K562 (cell line): Measurements from ENCODE around the gene PTPRO. TPM values are rescaled to one million over a fixed set of nuclear protein-coding genes. Genes with fewer than 3 reads are reported as not detected.

Source experiments
- ATAC-seq: fragments of 200-7000 bp; cut with Tn5 transposase; 3 replicates; pipeline ENCODE4 v1.9.1; 2020; ENCODE audit warnings: moderate library complexity
- BruUV-seq: library from RNA; stranded (reverse); fragments of 400-500 nt; replicated peaks from 2 replicates; lab custom pipeline; 2021; lab: Mats Ljungman, UMichigan
- CTCF ChIA-PET: fragments of 300-600 bp; formaldehyde crosslinking; extraction: SDS; loops from one replicate; lab custom pipeline; 2021; ENCODE audit warnings: low intra/inter-chr PET ratio; lab: Yijun Ruan, JAX
- POLR2A ChIA-PET: fragments of 300-600, 350-650 bp; sonication (Branson Sonifier 250); formaldehyde crosslinking; extraction: SDS; loops from one replicate; lab custom pipeline; 2021; ENCODE audit warnings: antibody characterized with exemption, inconsistent platforms; lab: Yijun Ruan, JAX
- DNase-seq, 4 experiments: peaks; one replicate each; pipeline versions ENCODE4 v3.0.0 to v3.0.0-alpha.2; 2011 to 2018; ENCODE audit warnings: low spot score in 3 of 4, mixed read lengths in 3 of 4; ENCODE audit errors: extremely low read depth in 1 of 4
- FAIRE-seq: peaks from 2 replicates; lab custom pipeline; 2011; peaks lifted over from hg19 to GRCh38; lab: Jason Lieb, UNC
- H2AFZ ChIP-seq: 2 replicates; pipeline ENCODE4 v1.6.0; 2011; ENCODE audit warnings: low read depth, low read length, control low read depth, inconsistent platforms
- H3K27ac ChIP-seq: fragments of 200-600 bp; 3 replicates; pipeline ENCODE4 v1.8.0; 2011; ENCODE audit warnings: low read depth, mild to moderate bottlenecking, control low read depth, inconsistent platforms, low read length, moderate library complexity, mixed read lengths; ENCODE audit errors: extremely low read depth
- H3K27me3 ChIP-seq, 2 experiments: fragments of 300-600 bp in 1 of 2; 2 replicates in 1 of 2; 3 replicates in 1 of 2; pipeline versions ENCODE4 v1.6.0 to v1.8.0; 2011; ENCODE audit warnings: inconsistent platforms in 2 of 2, low read length in 2 of 2, mild to moderate bottlenecking in 1 of 2, mixed read lengths in 1 of 2, moderate library complexity in 1 of 2; ENCODE audit not compliant: control insufficient read depth in 2 of 2, insufficient read depth in 2 of 2
- H3K36me3 ChIP-seq: fragments of 300-600 bp; 3 replicates; pipeline ENCODE4 v1.8.0; 2011; ENCODE audit warnings: mild to moderate bottlenecking, low read length, inconsistent platforms; ENCODE audit not compliant: control insufficient read depth, insufficient read depth
- H3K4me1 ChIP-seq, 2 experiments: fragments of 200-600 bp in 1 of 2; replicated peaks in 1 of 2; 2 replicates in 1 of 2; 3 replicates in 1 of 2; pipeline versions ENCODE4 v1.5.1 to v1.8.0; 2011; ENCODE audit warnings: inconsistent platforms in 2 of 2, low read length in 2 of 2, mild to moderate bottlenecking in 1 of 2, mixed read lengths in 1 of 2, moderate library complexity in 1 of 2; ENCODE audit not compliant: control insufficient read depth in 2 of 2, insufficient read depth in 2 of 2
- H3K4me2 ChIP-seq: 2 replicates; pipeline ENCODE4 v1.6.1; 2011; ENCODE audit warnings: low read length, control low read depth, inconsistent platforms, mixed read lengths; ENCODE audit not compliant: insufficient read depth
- H3K4me3 ChIP-seq: fragments of 200-600 bp; sonication (generic), shearing (Covaris generic); 2 replicates; pipeline ENCODE4 v1.5.1; 2016; ENCODE audit warnings: control low read depth, inconsistent platforms
- H3K79me2 ChIP-seq: fragments of 200-600 bp; 3 replicates; pipeline ENCODE4 v1.8.0; 2011; ENCODE audit warnings: low read length, inconsistent platforms; ENCODE audit not compliant: control insufficient read depth, insufficient read depth
- H3K9ac ChIP-seq, 2 experiments: 2 replicates each; pipeline versions ENCODE4 v1.6.0 to v1.6.1; 2011; ENCODE audit warnings: low read depth in 2 of 2, low read length in 2 of 2, control low read depth in 1 of 2, inconsistent platforms in 1 of 2, mild to moderate bottlenecking in 1 of 2, mixed read lengths in 1 of 2; ENCODE audit not compliant: insufficient read depth in 1 of 2
- H3K9me1 ChIP-seq: one replicate; pipeline ENCODE4 v1.6.0; 2011; ENCODE audit warnings: inconsistent platforms, mild to moderate bottlenecking, low read length, moderate library complexity; ENCODE audit not compliant: control insufficient read depth, insufficient read depth
- H3K9me3 ChIP-seq: replicated peaks from 2 replicates; pipeline ENCODE4 v1.5.1; 2011; ENCODE audit warnings: low read depth, low read length, inconsistent platforms; ENCODE audit not compliant: control insufficient read depth, insufficient read depth
- H4K20me1 ChIP-seq: replicated peaks from 2 replicates; pipeline ENCODE4 v1.6.1; 2011; ENCODE audit warnings: low read length, inconsistent platforms, mixed read lengths; ENCODE audit not compliant: control insufficient read depth, insufficient read depth
- CHD2 ChIP-seq: IDR thresholded peaks from 2 replicates; pipeline ENCODE4 v1.6.1; 2011; ENCODE audit warnings: low read depth, low read length
- CHD4 ChIP-seq: fragments of 200-600 bp; sonication (generic); IDR thresholded peaks from 3 replicates; pipeline ENCODE4 v1.6.1; 2012; ENCODE audit warnings: low read depth, mild to moderate bottlenecking, mixed read lengths, low read length, inconsistent platforms; ENCODE audit not compliant: insufficient read depth, insufficient replicate concordance, poor library complexity, severe bottlenecking
- ELF1 ChIP-seq: fragments of 200-800 bp; sonication (Bioruptor generic); IDR thresholded peaks from 2 replicates; pipeline ENCODE4 v1.6.1; 2016; ENCODE audit warnings: missing genetic modification characterization, missing compliant biosample characterization
- EP400 ChIP-seq: fragments of 450-650 bp; IDR thresholded peaks from 2 replicates; pipeline ENCODE4 v1.6.1; 2017; ENCODE audit warnings: antibody characterized with exemption, mild to moderate bottlenecking, moderate library complexity
- FOSL1 ChIP-seq: fragments of 200-800 bp; sonication (Bioruptor generic); conservative IDR thresholded peaks from 2 replicates; pipeline ENCODE4 v1.6.1; 2016; ENCODE audit warnings: missing genetic modification characterization, missing compliant biosample characterization
- FOXK2 ChIP-seq, 2 experiments: fragments of 450-650 bp; IDR thresholded peaks in 1 of 2; conservative IDR thresholded peaks in 1 of 2; 2 replicates each; pipeline ENCODE4 v1.6.1; 2016; ENCODE audit warnings: low read depth in 2 of 2, mild to moderate bottlenecking in 1 of 2
- NBN ChIP-seq: fragments of 450-650 bp; IDR thresholded peaks from 2 replicates; pipeline ENCODE4 v1.6.1; 2016; ENCODE audit warnings: low read depth, mild to moderate bottlenecking
- PHF8 ChIP-seq: fragments of 200-600 bp; sonication (generic); IDR thresholded peaks from 2 replicates; pipeline ENCODE4 v1.6.1; 2012; ENCODE audit warnings: mixed run types, mild to moderate bottlenecking, inconsistent platforms, low read length, moderate library complexity, borderline replicate concordance
- POLR3A ChIP-seq: IDR thresholded peaks from 2 replicates; pipeline ENCODE4 v1.6.1; 2011; ENCODE audit warnings: borderline replicate concordance, mild to moderate bottlenecking, moderate library complexity; ENCODE audit not compliant: insufficient read length, insufficient read depth; ENCODE audit errors: extremely low read depth
- RFX1 ChIP-seq: fragments of 450-650 bp; IDR thresholded peaks from 2 replicates; pipeline ENCODE4 v1.6.1; 2016; ENCODE audit warnings: mild to moderate bottlenecking, moderate library complexity
- STAT5A ChIP-seq: IDR thresholded peaks from 2 replicates; pipeline ENCODE4 v1.6.1; 2012; ENCODE audit warnings: low read length, inconsistent platforms, borderline replicate concordance
- TEAD2 ChIP-seq: fragments of 450-650 bp; IDR thresholded peaks from 2 replicates; pipeline ENCODE4 v1.6.1; 2016; ENCODE audit warnings: missing genetic modification characterization, control low read depth, missing compliant biosample characterization
- XRCC4 ChIP-seq: IDR thresholded peaks from one replicate; pipeline ENCODE4 v1.6.1; 2011; ENCODE audit not compliant: insufficient read depth, insufficient read length; ENCODE audit errors: extremely low read depth
- ZBTB1 ChIP-seq: sonication (generic); formaldehyde crosslinking; IDR thresholded peaks from 2 replicates; pipeline ENCODE4 v1.8.1; 2023; ENCODE audit warnings: missing genetic modification reagents, low read depth, mild to moderate bottlenecking, borderline replicate concordance
- ZFP91 ChIP-seq: sonication (generic); formaldehyde crosslinking; IDR thresholded peaks from 2 replicates; pipeline ENCODE4 v1.8.0; 2022; ENCODE audit warnings: mild to moderate bottlenecking, missing genetic modification reagents
- ZKSCAN3 ChIP-seq: fragments of 250-450 bp; sonication (Bioruptor Pico); IDR thresholded peaks from 2 replicates; pipeline ENCODE4 v1.4.0; 2020
- ZNF121 ChIP-seq: sonication (generic); formaldehyde crosslinking; conservative IDR thresholded peaks from 2 replicates; pipeline ENCODE4 v1.8.0; 2022; ENCODE audit warnings: missing genetic modification reagents
- ZNF165 ChIP-seq: fragments of 250-450 bp; sonication (Bioruptor Pico); IDR thresholded peaks from 2 replicates; pipeline ENCODE4 v1.4.0; 2020; ENCODE audit warnings: borderline replicate concordance
- ZNF57 ChIP-seq: fragments of 450-650 bp; formaldehyde crosslinking; IDR thresholded peaks from 2 replicates; pipeline ENCODE4 v1.4.0; 2020; ENCODE audit warnings: mild to moderate bottlenecking, moderate library complexity
- ZNF766 ChIP-seq: fragments of 200-800 bp; sonication (Bioruptor generic); conservative IDR thresholded peaks from 2 replicates; pipeline ENCODE4 v1.6.1; 2016; ENCODE audit warnings: missing genetic modification characterization, missing compliant biosample characterization
- WGBS: fragments of 100-300 bp; shearing (Covaris generic); methylation state at CpG from one replicate; pipeline ENCODE4 v1.1.6; 2016; ENCODE audit warnings: low coverage, mixed read lengths; ENCODE audit not compliant: insufficient coverage; ENCODE audit errors: missing lambda C conversion rate; 5-methylcytosine and 5-hydroxymethylcytosine counted together
- in situ Hi-C: fragments of 300-500 bp; cut with MboI; formaldehyde crosslinking; loops from 4 replicates; pipeline ENCODE4 v1.15.0; 2018; ENCODE audit warnings: inconsistent platforms, mixed read lengths
- intact Hi-C: fragments of 100-400 bp; cut with micrococcal nuclease; formaldehyde crosslinking; loops from 2 replicates; pipeline ENCODE4 v1.14.2; 2022
- polyA plus RNA-seq, 8 experiments: library from polyadenylated mRNA; depleted of rRNA in 4 of 8; stranded (reverse) in 5 of 8; unstranded in 3 of 8; fragments of >200 nt; fragmentation: Nextera tagmentation in 2 of 8; fragmentation: Illumina TruSeq in 1 of 8; extraction: Ambion mirVana in 2 of 8; extraction: Trizol in 1 of 8; gene quantifications; 2 replicates each; pipeline versions ENCODE4 v1.2.1 to v1.2.3, GENCODE V29; 2011 to 2014; ENCODE audit warnings: inconsistent platforms in 1 of 8, missing spikeins in 1 of 8
- total RNA-seq, 7 experiments: library from RNA; depleted of rRNA in 6 of 7; stranded (reverse); fragments of >200 nt in 6 of 7; fragmentation: Illumina TruSeq in 2 of 7; extraction: Trizol in 2 of 7; gene quantifications; 2 replicates each; pipeline versions ENCODE4 v1.2.1 to v1.2.3, GENCODE V29; 2011 to 2021; ENCODE audit warnings: low replicate concordance in 1 of 7

Gene PTPRO
- total and polyA plus RNA-seq, 9 of the 15 experiments (the other 6 are each of a cell fraction or from before 2014, with no cell fraction given): 0.22 TPM; not detected in 8

GRCh38 chr12:15580431-15580830, 258.1 kb downstream of the PTPRO start:
- ATAC-seq (no peak), FAIRE-seq (no peak), DNase-seq (no peak)
- Histone ChIP-seq H4K20me1 (no peaks in the 10 kb centered on the region), H3K27ac (no peak overlapping the region), H3K4me2 (no peak overlapping the region), H3K4me3 (no peak overlapping the region), H3K4me1 (no peaks in the 10 kb centered on the region), H3K36me3 (no peaks in the 10 kb centered on the region), H2AFZ (no peak overlapping the region), H3K27me3 (no peaks in the 10 kb centered on the region), H3K9me3 (no peaks in the 10 kb centered on the region), H3K9me1 (no peaks in the 10 kb centered on the region), H3K9ac (no peak overlapping the region), H3K79me2 (no peaks in the 10 kb centered on the region)
- WGBS: no CpG with 5 or more reads among the region's 1 CpG
- ChIA-PET POLR2A (no interaction called here), CTCF (no interaction called here)
- in situ Hi-C loops (no loop called here), intact Hi-C loops (loop anchor here (5.0 kb wide), 1 partner anchor 303 kb away; no protein-coding TSS in a partner anchor)
- TF ChIP-seq CHD2: no peak
- TF ChIP-seq ZFP91: no peak
- TF ChIP-seq TEAD2: no peak
- no peak for TF ChIP-seq XRCC4
- no peak for TF ChIP-seq NBN
- TF ChIP-seq CHD4: no peak
- TF ChIP-seq ZKSCAN3 (CRISPR knock-in tag): no peak
- no peak for TF ChIP-seq STAT5A
- no peak for TF ChIP-seq ZNF121 (CRISPR knock-in tag)
- TF ChIP-seq ZBTB1: no peak
- TF ChIP-seq POLR3A: no peak
- no peak for TF ChIP-seq FOSL1
- TF ChIP-seq EP400: no peak
- no peak for TF ChIP-seq RFX1
- TF ChIP-seq FOXK2 (conservative IDR thresholded peaks at IDR 0.05 in 1 of 2, IDR thresholded peaks at IDR 0.05 in 1 of 2; ENCODE audit: low read depth in 2 of 2): no peak
- TF ChIP-seq PHF8: no peak
- TF ChIP-seq ZNF57: no peak
- TF ChIP-seq ELF1 (tag): no peak
- no peak for TF ChIP-seq ZNF766 (CRISPR knock-in tag)
- TF ChIP-seq ZNF165: no peak
- no TSS peak for BruUV-seq
